Measurements from ENCODE around the gene CCL27. TPM values are rescaled to one million over a fixed set of nuclear protein-coding genes. Genes with fewer than 3 reads are reported as not detected.

CCL27 gene
- polyA plus RNA-seq, 2 of the 4 experiments (the other 2 are of a cell fraction), result 0.22 to 0.27 TPM

DNA sequence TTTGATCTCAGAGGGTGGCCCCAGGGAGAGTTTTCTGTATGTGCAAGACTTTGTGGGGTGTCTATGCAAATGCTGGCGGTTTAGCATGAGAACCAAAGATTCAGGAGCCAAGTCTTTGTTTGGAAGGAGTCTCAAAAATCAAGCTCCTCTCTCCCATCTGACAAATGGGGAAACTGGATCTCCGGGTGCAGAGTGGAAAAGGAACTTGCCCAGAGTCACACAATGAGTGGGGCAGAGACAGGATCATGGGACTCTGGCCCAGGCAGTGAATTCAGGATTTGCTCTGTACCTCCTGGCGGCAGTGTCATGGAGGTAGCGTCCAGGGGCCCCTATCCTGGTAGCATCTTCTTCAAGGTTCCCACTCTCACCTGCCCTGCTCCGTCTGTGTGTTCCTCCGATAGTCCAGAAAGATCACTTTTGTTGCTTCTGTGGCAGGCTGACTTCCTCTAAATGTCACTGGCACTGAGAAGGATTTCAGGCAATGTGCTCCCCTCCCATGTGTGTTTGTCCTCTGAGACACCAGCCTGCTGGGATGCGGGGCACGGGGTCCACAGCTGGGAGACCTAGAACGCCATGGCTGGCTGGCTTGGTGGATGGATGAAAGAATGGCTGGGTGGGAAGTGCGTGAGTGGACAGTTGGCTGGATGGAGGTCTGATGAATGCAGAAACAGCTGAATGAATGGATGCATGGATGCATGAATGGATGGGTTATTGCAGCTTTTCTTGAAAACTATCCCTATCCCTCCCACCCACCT, 25.0 kb upstream of the CCL27 start (continued):
- TF ChIP-seq EP300 (IDR thresholded peaks at IDR 0.05), result no peak
- no peak for TF ChIP-seq PHF8 (IDR thresholded peaks at IDR 0.05; ENCODE audit: borderline replicate concordance, low read depth)
- TF ChIP-seq KDM1A (IDR thresholded peaks at IDR 0.05; ENCODE audit: low read depth), result no peak
- no peak for TF ChIP-seq MYC (IDR thresholded peaks at IDR 0.05; ENCODE audit: borderline replicate concordance, low read length)
- TF ChIP-seq, protein P1, sequence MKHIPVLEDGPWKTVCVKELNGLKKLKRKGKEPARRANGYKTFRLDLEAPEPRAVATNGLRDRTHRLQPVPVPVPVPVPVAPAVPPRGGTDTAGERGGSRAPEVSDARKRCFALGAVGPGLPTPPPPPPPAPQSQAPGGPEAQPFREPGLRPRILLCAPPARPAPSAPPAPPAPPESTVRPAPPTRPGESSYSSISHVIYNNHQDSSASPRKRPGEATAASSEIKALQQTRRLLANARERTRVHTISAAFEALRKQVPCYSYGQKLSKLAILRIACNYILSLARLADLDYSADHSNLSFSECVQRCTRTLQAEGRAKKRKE (CRISPR knock-in tag; IDR thresholded peaks at IDR 0.05; ENCODE audit: low read depth), result no peak
- TF ChIP-seq, protein P2, sequence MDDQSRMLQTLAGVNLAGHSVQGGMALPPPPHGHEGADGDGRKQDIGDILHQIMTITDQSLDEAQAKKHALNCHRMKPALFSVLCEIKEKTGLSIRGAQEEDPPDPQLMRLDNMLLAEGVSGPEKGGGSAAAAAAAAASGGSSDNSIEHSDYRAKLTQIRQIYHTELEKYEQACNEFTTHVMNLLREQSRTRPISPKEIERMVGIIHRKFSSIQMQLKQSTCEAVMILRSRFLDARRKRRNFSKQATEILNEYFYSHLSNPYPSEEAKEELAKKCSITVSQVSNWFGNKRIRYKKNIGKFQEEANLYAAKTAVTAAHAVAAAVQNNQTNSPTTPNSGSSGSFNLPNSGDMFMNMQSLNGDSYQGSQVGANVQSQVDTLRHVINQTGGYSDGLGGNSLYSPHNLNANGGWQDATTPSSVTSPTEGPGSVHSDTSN (IDR thresholded peaks at IDR 0.05), result no peak
- TF ChIP-seq ZFP36 (IDR thresholded peaks at IDR 0.05; ENCODE audit: borderline replicate concordance, partially characterized antibody), result no peak
- no peak for TF ChIP-seq RAD21 (conservative IDR thresholded peaks at IDR 0.05 in 1 of 2, IDR thresholded peaks at IDR 0.05 in 1 of 2)

DNA sequence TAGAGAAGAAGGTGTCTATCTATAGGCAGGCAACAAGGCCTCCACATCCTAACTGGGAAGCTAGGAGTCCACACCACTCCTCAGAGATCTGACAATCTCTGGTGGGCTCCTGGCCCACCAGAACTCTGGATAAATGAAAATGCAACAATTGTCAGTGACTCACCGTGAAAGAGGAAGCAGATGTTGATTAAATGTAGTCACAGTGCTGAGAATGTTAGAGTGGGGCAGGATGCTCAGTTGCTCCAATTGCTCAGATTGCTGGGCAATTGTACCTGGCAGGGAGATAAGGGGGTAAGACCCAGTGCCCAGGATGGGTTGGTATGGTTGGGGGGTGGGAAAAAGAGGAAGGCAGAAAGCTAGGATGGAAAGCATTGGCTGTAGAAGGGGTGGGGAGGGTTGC, 24.3 kb upstream of the CCL27 start:
- no peak for TF ChIP-seq ZSCAN20 (CRISPR knock-in tag; IDR thresholded peaks at IDR 0.05)
- TF ChIP-seq PHF8 (IDR thresholded peaks at IDR 0.05; ENCODE audit: borderline replicate concordance, low read depth), result no peak
- TF ChIP-seq RCOR1 (IDR thresholded peaks at IDR 0.05; ENCODE audit: low read depth, low read length), result no peak
- TF ChIP-seq, protein P3, sequence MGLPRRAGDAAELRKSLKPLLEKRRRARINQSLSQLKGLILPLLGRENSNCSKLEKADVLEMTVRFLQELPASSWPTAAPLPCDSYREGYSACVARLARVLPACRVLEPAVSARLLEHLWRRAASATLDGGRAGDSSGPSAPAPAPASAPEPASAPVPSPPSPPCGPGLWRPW (IDR thresholded peaks at IDR 0.05), result no peak
- TF ChIP-seq, protein P4, sequence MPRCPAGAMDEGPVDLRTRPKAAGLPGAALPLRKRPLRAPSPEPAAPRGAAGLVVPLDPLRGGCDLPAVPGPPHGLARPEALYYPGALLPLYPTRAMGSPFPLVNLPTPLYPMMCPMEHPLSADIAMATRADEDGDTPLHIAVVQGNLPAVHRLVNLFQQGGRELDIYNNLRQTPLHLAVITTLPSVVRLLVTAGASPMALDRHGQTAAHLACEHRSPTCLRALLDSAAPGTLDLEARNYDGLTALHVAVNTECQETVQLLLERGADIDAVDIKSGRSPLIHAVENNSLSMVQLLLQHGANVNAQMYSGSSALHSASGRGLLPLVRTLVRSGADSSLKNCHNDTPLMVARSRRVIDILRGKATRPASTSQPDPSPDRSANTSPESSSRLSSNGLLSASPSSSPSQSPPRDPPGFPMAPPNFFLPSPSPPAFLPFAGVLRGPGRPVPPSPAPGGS (IDR thresholded peaks at IDR 0.05), result no peak
- no peak for TF ChIP-seq HOXA7 (CRISPR knock-in tag; IDR thresholded peaks at IDR 0.05)
- TF ChIP-seq, protein P5, sequence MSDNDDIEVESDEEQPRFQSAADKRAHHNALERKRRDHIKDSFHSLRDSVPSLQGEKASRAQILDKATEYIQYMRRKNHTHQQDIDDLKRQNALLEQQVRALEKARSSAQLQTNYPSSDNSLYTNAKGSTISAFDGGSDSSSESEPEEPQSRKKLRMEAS (IDR thresholded peaks at IDR 0.05), result no peak
- no peak for TF ChIP-seq TP53 (CRISPR knock-in tag; IDR thresholded peaks at IDR 0.05)
- TF ChIP-seq, protein P6, sequence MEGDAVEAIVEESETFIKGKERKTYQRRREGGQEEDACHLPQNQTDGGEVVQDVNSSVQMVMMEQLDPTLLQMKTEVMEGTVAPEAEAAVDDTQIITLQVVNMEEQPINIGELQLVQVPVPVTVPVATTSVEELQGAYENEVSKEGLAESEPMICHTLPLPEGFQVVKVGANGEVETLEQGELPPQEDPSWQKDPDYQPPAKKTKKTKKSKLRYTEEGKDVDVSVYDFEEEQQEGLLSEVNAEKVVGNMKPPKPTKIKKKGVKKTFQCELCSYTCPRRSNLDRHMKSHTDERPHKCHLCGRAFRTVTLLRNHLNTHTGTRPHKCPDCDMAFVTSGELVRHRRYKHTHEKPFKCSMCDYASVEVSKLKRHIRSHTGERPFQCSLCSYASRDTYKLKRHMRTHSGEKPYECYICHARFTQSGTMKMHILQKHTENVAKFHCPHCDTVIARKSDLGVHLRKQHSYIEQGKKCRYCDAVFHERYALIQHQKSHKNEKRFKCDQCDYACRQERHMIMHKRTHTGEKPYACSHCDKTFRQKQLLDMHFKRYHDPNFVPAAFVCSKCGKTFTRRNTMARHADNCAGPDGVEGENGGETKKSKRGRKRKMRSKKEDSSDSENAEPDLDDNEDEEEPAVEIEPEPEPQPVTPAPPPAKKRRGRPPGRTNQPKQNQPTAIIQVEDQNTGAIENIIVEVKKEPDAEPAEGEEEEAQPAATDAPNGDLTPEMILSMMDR (IDR thresholded peaks at IDR 0.05), result no peak
- no peak for TF ChIP-seq JUN (IDR thresholded peaks at IDR 0.05)
- TF ChIP-seq, protein P1 (CRISPR knock-in tag; IDR thresholded peaks at IDR 0.05; ENCODE audit: low read depth), result no peak
- TF ChIP-seq MAZ (IDR thresholded peaks at IDR 0.05; ENCODE audit: borderline replicate concordance, low read depth, low read length), result no peak
- TF ChIP-seq CHD2 (IDR thresholded peaks at IDR 0.05; ENCODE audit: low read length, partially characterized antibody), result no peak
- no peak for TF ChIP-seq HOXB13 (CRISPR knock-in tag; IDR thresholded peaks at IDR 0.05; ENCODE audit: low read depth)
- ATAC-seq (no peak), DNase-seq (ENCODE audit: low read depth in 1 of 2, low spot score in 1 of 2) (no peak), FAIRE-seq (no peak)
- WGBS (ENCODE audit: missing lambda C conversion rate), result 71% methylated on average over 1 of the region's 1 CpG
- POLR2A ChIA-PET, result no interaction called here
- CTCF ChIA-PET, result interaction anchor here (0.5 to 10.1 kb wide), 5 partner anchors 11 to 1789 kb away, joined by 4 to 135 read pairs (median 7); no protein-coding TSS in a partner anchor
- no peak overlapping the region for H3K4me3 ChIP-seq
- H3K4me1 ChIP-seq, result no peaks in the 10 kb centered on the region
- H3K9me3 ChIP-seq, result no peaks in the 10 kb centered on the region
- no peak overlapping the region for H3K4me2 ChIP-seq
- H3K27ac ChIP-seq, result no peak overlapping the region
